HUES64 (cell line): Measurements from ENCODE around the gene ACSF3.

Source experiments
- H3K27ac ChIP-seq: 2 replicates; pipeline ENCODE4 v1.7.0; 2013; ENCODE audit warnings: low read depth, low read length, inconsistent platforms
- H3K27me3 ChIP-seq: 2 replicates; pipeline ENCODE4 v1.6.1; 2013; ENCODE audit warnings: mild to moderate bottlenecking, low read length; ENCODE audit not compliant: insufficient read depth
- H3K36me3 ChIP-seq: 2 replicates; pipeline ENCODE4 v1.6.1; 2013; ENCODE audit warnings: mild to moderate bottlenecking, low read length; ENCODE audit not compliant: insufficient read depth
- H3K4me1 ChIP-seq: 2 replicates; pipeline ENCODE4 v1.6.1; 2013; ENCODE audit warnings: mild to moderate bottlenecking, low read length, moderate library complexity; ENCODE audit not compliant: insufficient read depth
- H3K4me3 ChIP-seq: 2 replicates; pipeline ENCODE4 v1.5.1; 2013; ENCODE audit warnings: mild to moderate bottlenecking, low read length, moderate library complexity
- H3K9ac ChIP-seq: 2 replicates; pipeline ENCODE4 v1.6.1; 2013; ENCODE audit warnings: mild to moderate bottlenecking, low read depth, low read length
- H3K9me3 ChIP-seq: 2 replicates; pipeline ENCODE4 v1.6.1; 2013; ENCODE audit warnings: low read depth, low read length; ENCODE audit not compliant: insufficient read depth
- WGBS: fragments of 150-250, 120-280 bp; methylation state at CpG from one replicate; pipeline ENCODE4 v1.1.7; 2013; ENCODE audit warnings: missing lambda C conversion rate; 5-methylcytosine and 5-hydroxymethylcytosine counted together

ACSF3 gene

DNA sequence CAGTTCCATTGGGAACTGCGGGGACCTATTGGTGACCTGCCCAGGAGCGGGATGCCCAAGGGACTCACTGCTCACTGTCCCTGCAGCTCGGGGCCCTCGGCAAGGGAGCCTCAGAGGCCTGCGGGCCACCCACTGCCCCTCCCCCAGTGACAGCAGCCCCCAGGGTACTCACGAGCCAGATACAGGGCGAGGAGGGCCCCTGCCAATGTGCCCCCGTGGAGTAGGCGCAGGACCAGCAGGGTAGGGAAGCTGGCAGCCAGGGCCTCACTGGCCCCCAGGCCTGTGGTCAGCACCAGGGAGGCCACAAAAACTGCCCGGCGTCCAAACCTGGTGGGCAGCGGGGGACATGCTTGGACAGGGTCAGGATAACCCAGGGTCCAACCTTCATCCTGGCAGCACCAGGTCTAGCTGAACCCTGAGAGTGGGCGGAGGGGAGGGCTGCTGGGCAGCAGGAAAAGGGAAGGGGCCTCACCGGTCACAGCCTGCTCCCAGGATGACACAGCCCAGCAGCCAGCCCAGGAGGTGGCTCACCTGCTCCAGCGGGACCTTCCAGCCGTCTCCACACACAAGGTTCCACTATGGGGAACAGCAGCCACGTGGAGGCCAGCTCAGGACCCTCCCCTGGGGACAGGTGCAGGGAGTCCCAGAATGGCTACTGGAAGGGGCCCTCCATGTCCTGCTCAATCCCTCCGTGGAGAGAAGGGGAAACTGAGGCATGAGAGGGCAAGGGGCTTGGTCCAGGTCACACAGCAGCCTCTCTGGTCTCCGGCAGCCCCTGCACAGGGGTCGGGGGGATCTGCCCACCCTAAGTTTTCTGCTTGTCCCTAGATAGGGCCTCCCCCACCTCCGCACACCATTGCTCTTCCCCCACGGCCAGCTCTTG lies 105.8 kb downstream of the ACSF3 start:
- Histone ChIP-seq H3K36me3 (no peaks in the 10 kb centered on the region), H3K9me3 (no peaks in the 10 kb centered on the region; the same call in 1 of the 2 replicates), H3K4me1 (peaks cover 3% of the 10 kb centered on the region; the same call in 1 of the 2 replicates), H3K9ac (no peak overlapping the region), H3K4me3 (peak overlapping the region; percentile 68), H3K27me3 (peaks cover 57% of the 10 kb centered on the region), H3K27ac (no peak overlapping the region)
- 87% methylated on average over 22 of the region's 22 CpGs for WGBS

DNA sequence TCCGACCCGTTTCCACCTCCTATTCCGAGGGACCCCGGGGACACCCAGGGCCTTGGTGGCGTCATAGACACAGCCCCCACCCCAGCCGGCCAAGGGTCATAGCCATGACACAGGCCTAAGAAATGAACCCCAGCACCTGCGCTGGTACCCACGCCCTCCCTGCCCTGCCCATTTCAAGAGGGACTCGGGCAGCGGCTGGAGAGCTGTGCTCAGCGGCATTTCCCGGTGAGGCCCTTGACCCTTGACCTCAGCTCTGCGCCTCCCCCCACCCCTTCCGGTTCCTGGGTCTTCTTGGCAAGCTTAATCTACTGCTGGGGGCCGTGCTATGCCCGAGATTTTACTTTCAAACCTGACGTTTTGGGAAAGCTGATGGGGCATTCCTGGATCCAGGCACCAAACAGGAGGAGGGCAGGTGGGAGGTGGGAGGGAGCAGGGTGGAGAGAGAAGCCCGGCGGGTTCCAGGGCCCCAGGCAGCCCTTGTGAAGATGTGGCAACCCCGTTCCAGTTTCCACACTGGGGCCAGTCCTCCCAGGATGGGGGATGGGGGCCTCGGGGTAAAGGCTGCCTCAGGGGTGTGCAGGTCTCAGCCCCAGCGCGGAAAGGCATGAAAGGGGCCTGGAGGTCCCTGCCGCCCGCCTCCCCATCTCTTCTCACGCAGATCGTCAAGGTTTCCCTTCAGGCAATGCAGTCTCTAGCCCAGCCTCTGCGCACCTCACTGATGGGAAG lies 106.6 kb downstream of the ACSF3 start, which contains the start of gene SLC22A31:
TSS of gene SLC22A31 (minus strand) at position 414 of the 726 bp plus-strand sequence. CDS start at position 378, 36 bp downstream.
- Histone ChIP-seq H3K4me3 (peak within 1 kb of the TSS; percentile 68), H3K9me3 (no peaks in the 10 kb centered on the region; the same call in 1 of the 2 replicates), H3K36me3 (no peaks in the 10 kb centered on the region), H3K27me3 (peaks cover 60% of the 10 kb centered on the region), H3K9ac (peak within 1 kb of the TSS; percentile 41; the same call in 1 of the 2 replicates), H3K4me1 (peaks cover 3% of the 10 kb centered on the region; the same call in 1 of the 2 replicates), H3K27ac (no peak within 1 kb of the TSS)
- WGBS, result 25% methylated on average over 28 of the region's 28 CpGs

- Histone ChIP-seq H3K9me3 (no peaks in the 10 kb centered on the region; the same call in 1 of the 2 replicates), H3K9ac (peak overlapping the region; percentile 41; the same call in 1 of the 2 replicates), H3K27me3 (peaks cover 60% of the 10 kb centered on the region), H3K4me3 (peak overlapping the region; percentile 68), H3K36me3 (no peaks in the 10 kb centered on the region), H3K27ac (no peak overlapping the region), H3K4me1 (peaks cover 3% of the 10 kb centered on the region; the same call in 1 of the 2 replicates)
- WGBS, result 2% methylated on average over 58 of the region's 58 CpGs
Measured at GRCh38 chr16:89200850-89201411, 107.3 kb downstream of the ACSF3 start.

- Histone ChIP-seq H3K36me3 (no peaks in the 10 kb centered on the region), H3K27me3 (peaks cover 60% of the 10 kb centered on the region), H3K27ac (no peak overlapping the region), H3K9me3 (no peaks in the 10 kb centered on the region; the same call in 1 of the 2 replicates), H3K9ac (peak overlapping the region; percentile 20; the same call in 1 of the 2 replicates), H3K4me1 (peaks cover 3% of the 10 kb centered on the region; the same call in 1 of the 2 replicates), H3K4me3 (peak overlapping the region; percentile 68)
- WGBS, result 2% methylated on average over 107 of the region's 111 CpGs
Measured at GRCh38 chr16:89201439-89202377, 108.1 kb downstream of the ACSF3 start.

DNA sequence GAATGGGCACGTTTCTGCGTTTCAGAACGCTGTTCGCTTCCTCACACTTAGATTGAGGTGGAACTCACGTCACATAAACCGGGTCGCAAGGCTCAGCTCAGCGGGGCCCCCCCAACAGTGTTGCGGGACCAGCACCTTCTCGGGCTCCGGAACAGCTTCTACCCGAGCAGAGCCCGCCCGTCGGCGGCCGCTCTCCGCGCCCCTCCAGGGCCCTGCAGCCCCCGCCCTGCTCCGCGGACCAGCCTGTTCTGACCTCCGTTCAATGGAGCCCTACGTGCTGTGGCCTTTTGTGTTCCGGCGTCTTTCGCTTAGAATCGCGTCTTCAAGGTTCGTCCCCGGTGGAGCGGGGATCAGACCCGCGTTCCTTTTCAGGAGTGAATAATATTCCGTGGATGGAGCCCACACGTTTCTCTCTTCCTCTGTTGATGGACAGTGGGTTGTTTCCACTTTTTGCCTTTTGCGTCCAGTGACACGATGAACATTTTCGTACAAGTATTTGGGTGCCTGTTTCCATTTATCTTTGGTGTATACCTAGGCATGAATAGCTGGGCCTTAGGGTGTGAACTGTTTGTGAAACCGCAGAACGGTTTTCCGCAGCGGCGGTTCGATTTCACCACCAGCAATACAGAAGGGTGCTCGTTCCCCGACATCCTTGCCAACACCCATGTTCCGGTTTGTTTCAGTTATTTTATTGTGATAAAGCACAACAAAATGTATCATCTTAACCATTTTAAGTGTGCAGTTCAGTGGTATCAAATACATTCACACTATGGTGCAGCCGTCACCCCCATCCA lies 109.0 kb downstream of the ACSF3 start:
- Histone ChIP-seq H3K4me1 (peaks cover 3% of the 10 kb centered on the region; the same call in 1 of the 2 replicates), H3K9ac (no peak overlapping the region), H3K27me3 (peaks cover 60% of the 10 kb centered on the region), H3K4me3 (peak overlapping the region; percentile 50), H3K9me3 (no peaks in the 10 kb centered on the region; the same call in 1 of the 2 replicates), H3K36me3 (no peaks in the 10 kb centered on the region), H3K27ac (no peak overlapping the region)
- 47% methylated on average over 49 of the region's 49 CpGs for WGBS
